Endothelial cell of umbilical vein (primary cell): Measurements from ENCODE around the gene GALNT12. TPM values are rescaled to one million over a fixed set of nuclear protein-coding genes. Genes with fewer than 3 reads are reported as not detected.

Source experiments
- BruUV-seq: library from RNA; stranded (reverse); fragments of 400-500 nt; replicated peaks from 2 replicates; lab custom pipeline; 2021; lab: Mats Ljungman, UMichigan
- CTCF ChIA-PET: fragments of 300-600, 350-600 bp; sonication (Branson Sonifier 250); formaldehyde crosslinking; loops from one replicate; lab custom pipeline; 2021; ENCODE audit warnings: antibody characterized with exemption, inconsistent platforms; lab: Charles Lee
- POLR2A ChIA-PET: fragments of 300-600, 350-600 bp; sonication (Branson Sonifier 250); formaldehyde crosslinking; loops from one replicate; lab custom pipeline; 2021; ENCODE audit warnings: antibody characterized with exemption, inconsistent platforms; lab: Charles Lee
- DNase-seq: peaks from one replicate; pipeline ENCODE4 v3.0.0-alpha.2; 2011; ENCODE audit warnings: low read depth, low spot score
- FAIRE-seq: peaks from 2 replicates; lab custom pipeline; 2011; peaks lifted over from hg19 to GRCh38; lab: Jason Lieb, UNC
- H2AFZ ChIP-seq: 2 replicates; pipeline ENCODE4 v1.6.0; 2012; ENCODE audit warnings: low read depth, low read length, control low read depth, inconsistent platforms
- H3K27ac ChIP-seq: 2 replicates; pipeline ENCODE4 v1.5.1; 2011; ENCODE audit warnings: low read depth, mild to moderate bottlenecking, control low read depth, low read length, moderate library complexity; ENCODE audit not compliant: insufficient read depth
- H3K27me3 ChIP-seq, 2 experiments: 2 replicates each; pipeline versions ENCODE4 v1.6.0 to v1.6.1; 2011; ENCODE audit warnings: low read length in 2 of 2, mixed read lengths in 1 of 2; ENCODE audit not compliant: control insufficient read depth in 2 of 2, insufficient read depth in 2 of 2
- H3K36me3 ChIP-seq, 2 experiments: 2 replicates in 1 of 2; 3 replicates in 1 of 2; pipeline ENCODE4 v1.5.1; 2011; ENCODE audit warnings: low read length in 2 of 2, mild to moderate bottlenecking in 1 of 2, moderate library complexity in 1 of 2; ENCODE audit not compliant: control insufficient read depth in 2 of 2, insufficient read depth in 2 of 2; ENCODE audit errors: extremely low read depth in 1 of 2
- H3K4me1 ChIP-seq: 3 replicates; pipeline ENCODE4 v1.5.1; 2011; ENCODE audit warnings: mild to moderate bottlenecking, low read length; ENCODE audit not compliant: control insufficient read depth, insufficient read depth; ENCODE audit errors: extremely low read depth
- H3K4me2 ChIP-seq: 2 replicates; pipeline ENCODE4 v1.6.1; 2011; ENCODE audit warnings: low read length, control low read depth, mixed read lengths; ENCODE audit not compliant: insufficient read depth
- H3K4me3 ChIP-seq, 3 experiments: fragments of 200-600 bp in 1 of 3; sonication (generic), shearing (Covaris generic) in 1 of 3; replicated peaks in 1 of 3; 2 replicates each; pipeline ENCODE4 v1.5.1; 2011 to 2016; ENCODE audit warnings: control low read depth in 3 of 3, low read length in 3 of 3, mild to moderate bottlenecking in 2 of 3, inconsistent platforms in 1 of 3, low read depth in 1 of 3, moderate library complexity in 1 of 3; ENCODE audit not compliant: insufficient read depth in 1 of 3
- H3K79me2 ChIP-seq: 2 replicates; pipeline ENCODE4 v1.6.0; 2012; ENCODE audit warnings: low read length, inconsistent platforms; ENCODE audit not compliant: control insufficient read depth, insufficient read depth
- H3K9ac ChIP-seq: replicated peaks from 2 replicates; pipeline ENCODE3; 2011; ENCODE audit warnings: low read length, control low read depth; ENCODE audit not compliant: insufficient read depth; ENCODE audit errors: extremely low read depth
- H3K9me1 ChIP-seq: replicated peaks from 3 replicates; pipeline ENCODE4 v1.6.0; 2011; ENCODE audit warnings: mild to moderate bottlenecking, low read length; ENCODE audit not compliant: control insufficient read depth, insufficient read depth; ENCODE audit errors: extremely low read depth
- H3K9me3 ChIP-seq: replicated peaks from 2 replicates; pipeline ENCODE4 v1.5.1; 2012; ENCODE audit warnings: low read length, inconsistent platforms; ENCODE audit not compliant: control insufficient read depth, insufficient read depth
- H4K20me1 ChIP-seq: replicated peaks from 2 replicates; pipeline ENCODE3; 2011; ENCODE audit warnings: mild to moderate bottlenecking, low read length; ENCODE audit not compliant: control insufficient read depth, insufficient read depth; ENCODE audit errors: extremely low read depth
- EZH2 ChIP-seq: IDR thresholded peaks from 2 replicates; pipeline ENCODE4 v1.6.1; 2012; ENCODE audit warnings: borderline replicate concordance, low read depth, mild to moderate bottlenecking, moderate library complexity, low read length, inconsistent platforms; ENCODE audit not compliant: severe bottlenecking
- FOS ChIP-seq: IDR thresholded peaks from 2 replicates; pipeline ENCODE4 v1.6.1; 2011; ENCODE audit warnings: mild to moderate bottlenecking, low read length, moderate library complexity, borderline replicate concordance; ENCODE audit not compliant: insufficient read depth
- GATA2 ChIP-seq: IDR thresholded peaks from 2 replicates; pipeline ENCODE4 v1.7.0; 2011; ENCODE audit warnings: low read depth, mild to moderate bottlenecking, moderate library complexity, mixed read lengths, low read length; ENCODE audit not compliant: insufficient read length, insufficient read depth
- JUN ChIP-seq: IDR thresholded peaks from 2 replicates; pipeline ENCODE4 v1.6.1; 2011; ENCODE audit warnings: borderline replicate concordance, low read depth; ENCODE audit not compliant: insufficient read length, insufficient read depth
- MYC ChIP-seq: IDR thresholded peaks from one replicate; pipeline ENCODE4 v1.6.1; 2011; ENCODE audit warnings: mild to moderate bottlenecking, low read depth, low read length
- POLR2A ChIP-seq: IDR thresholded peaks from 2 replicates; pipeline ENCODE4 v1.6.1; 2012; ENCODE audit warnings: low read depth, mild to moderate bottlenecking, control low read depth, low read length
- POLR2AphosphoS5 ChIP-seq: IDR thresholded peaks from 2 replicates; pipeline ENCODE4 v1.6.1; 2012; ENCODE audit warnings: low read depth, mild to moderate bottlenecking, control low read depth, low read length, moderate library complexity; ENCODE audit not compliant: insufficient read depth
- dilution Hi-C: fragments of 300-500 bp; cut with MboI; formaldehyde crosslinking; loops from one replicate; pipeline ENCODE4 v1.15.0; 2019; ENCODE audit warnings: low sequenced_read_pairs; ENCODE audit not compliant: extremely low pct_ligation_motif_present
- intact Hi-C: fragments of 100-400 bp; cut with micrococcal nuclease; formaldehyde crosslinking; loops from one replicate; pipeline ENCODE4 v1.10.0; 2022
- polyA plus RNA-seq, 4 experiments: library from polyadenylated mRNA; depleted of rRNA in 3 of 4; stranded (reverse) in 3 of 4; unstranded in 1 of 4; fragments of >200 nt; gene quantifications; 2 replicates each; pipeline versions ENCODE4 v1.2.1 to v1.2.3, GENCODE V29; 2011 to 2012; ENCODE audit warnings: missing spikeins in 1 of 4
- total RNA-seq: library from RNA; stranded (reverse); gene quantifications from 2 replicates; pipeline ENCODE4 v1.2.3, GENCODE V29; 2021
- TF ChIP-seq, protein P1 (sequence below), 2 donors: IDR thresholded peaks; 1 replicate in 1 of 2; 2 replicates in 1 of 2; pipeline ENCODE4 v1.5.1; 2011; ENCODE audit warnings: low read length in 2 of 2, mild to moderate bottlenecking in 2 of 2, moderate library complexity in 2 of 2, control low read depth in 1 of 2, inconsistent platforms in 1 of 2, low read depth in 1 of 2; ENCODE audit not compliant: insufficient read depth in 1 of 2; ENCODE audit errors: extremely low read depth in 1 of 2
- TF ChIP-seq, protein P2 (sequence below): IDR thresholded peaks from 2 replicates; pipeline ENCODE4 v1.6.1; 2011; ENCODE audit not compliant: insufficient read depth, insufficient read length

GALNT12 gene
- total and polyA plus RNA-seq, 2 donors (not counting 3 experiments of a cell fraction or from before 2014, with no cell fraction given), result 0.26 to 0.44 TPM

DNA sequence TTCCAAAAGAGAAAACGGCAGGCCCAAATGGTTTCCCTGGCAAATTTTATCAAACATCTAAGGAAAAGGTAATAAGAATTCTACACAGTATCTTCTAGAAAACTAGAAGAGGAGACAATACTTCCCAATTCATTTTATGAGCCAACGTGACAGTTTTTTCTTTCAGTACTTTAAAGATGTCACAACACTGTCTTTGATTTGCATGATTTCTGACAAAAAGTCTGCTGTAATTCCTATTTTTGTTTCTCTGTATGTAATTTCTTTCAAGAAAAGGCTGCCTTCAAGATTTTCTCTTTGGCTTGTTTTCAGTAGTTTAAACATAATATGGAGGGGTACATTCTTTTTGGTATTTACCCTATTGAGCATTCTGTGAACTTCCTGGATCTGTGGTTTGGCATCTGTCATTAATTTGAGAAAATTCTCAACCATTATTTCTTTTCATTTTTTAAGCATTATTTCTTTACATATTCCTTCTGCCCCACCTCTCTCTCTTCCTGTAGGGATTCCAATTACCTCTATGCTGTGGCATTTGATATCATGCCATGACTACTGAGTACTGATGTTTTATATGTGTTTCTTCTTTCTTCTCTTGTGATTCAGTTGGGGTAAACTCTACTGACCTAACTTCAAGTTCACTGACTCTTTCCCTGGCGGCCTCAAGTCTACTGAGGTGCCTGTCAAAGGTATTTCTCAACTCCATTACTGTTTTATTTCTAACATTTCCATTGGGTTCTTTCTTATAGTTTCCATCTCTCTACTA, 43.3 kb upstream of the GALNT12 start:
- dilution Hi-C loops, result loop anchor here (25.0 kb wide), 1 partner anchor 477 kb away; no protein-coding TSS in a partner anchor
- TF ChIP-seq POLR2A, result no peak
- TF ChIP-seq, protein P1, sequence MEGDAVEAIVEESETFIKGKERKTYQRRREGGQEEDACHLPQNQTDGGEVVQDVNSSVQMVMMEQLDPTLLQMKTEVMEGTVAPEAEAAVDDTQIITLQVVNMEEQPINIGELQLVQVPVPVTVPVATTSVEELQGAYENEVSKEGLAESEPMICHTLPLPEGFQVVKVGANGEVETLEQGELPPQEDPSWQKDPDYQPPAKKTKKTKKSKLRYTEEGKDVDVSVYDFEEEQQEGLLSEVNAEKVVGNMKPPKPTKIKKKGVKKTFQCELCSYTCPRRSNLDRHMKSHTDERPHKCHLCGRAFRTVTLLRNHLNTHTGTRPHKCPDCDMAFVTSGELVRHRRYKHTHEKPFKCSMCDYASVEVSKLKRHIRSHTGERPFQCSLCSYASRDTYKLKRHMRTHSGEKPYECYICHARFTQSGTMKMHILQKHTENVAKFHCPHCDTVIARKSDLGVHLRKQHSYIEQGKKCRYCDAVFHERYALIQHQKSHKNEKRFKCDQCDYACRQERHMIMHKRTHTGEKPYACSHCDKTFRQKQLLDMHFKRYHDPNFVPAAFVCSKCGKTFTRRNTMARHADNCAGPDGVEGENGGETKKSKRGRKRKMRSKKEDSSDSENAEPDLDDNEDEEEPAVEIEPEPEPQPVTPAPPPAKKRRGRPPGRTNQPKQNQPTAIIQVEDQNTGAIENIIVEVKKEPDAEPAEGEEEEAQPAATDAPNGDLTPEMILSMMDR (IDR thresholded peaks at IDR 0.05; ENCODE audit: extremely low read depth in 1 of 2, insufficient read depth in 1 of 2, low read depth in 1 of 2, low read length in 2 of 2), result no peak
- TF ChIP-seq JUN, result no peak
- no peak for TF ChIP-seq MYC
- TF ChIP-seq FOS, result no peak
- TF ChIP-seq EZH2, result no peak
- TF ChIP-seq, protein P2, sequence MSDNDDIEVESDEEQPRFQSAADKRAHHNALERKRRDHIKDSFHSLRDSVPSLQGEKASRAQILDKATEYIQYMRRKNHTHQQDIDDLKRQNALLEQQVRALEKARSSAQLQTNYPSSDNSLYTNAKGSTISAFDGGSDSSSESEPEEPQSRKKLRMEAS, result no peak
- TF ChIP-seq POLR2AphosphoS5, result no peak
- TF ChIP-seq GATA2, result no peak
- H3K4me2 ChIP-seq, result no peak overlapping the region
- no peak overlapping the region for H3K9ac ChIP-seq
- H4K20me1 ChIP-seq, result no peaks in the 10 kb centered on the region
- FAIRE-seq (no peak), DNase-seq (no peak)
- no peaks in the 10 kb centered on the region for H3K79me2 ChIP-seq
- H3K36me3 ChIP-seq, result peaks cover 0 to 11% of the 10 kb centered on the region in 2 experiments
- H3K27me3 ChIP-seq, result no peaks in the 10 kb centered on the region
- H2AFZ ChIP-seq, result no peak overlapping the region
- ChIA-PET CTCF (no interaction called here), POLR2A (no interaction called here)
- intact Hi-C loops, result loop anchor here (1.0 kb wide), 1 partner anchor 28 kb away; no protein-coding TSS in a partner anchor
- H3K4me1 ChIP-seq, result no peaks in the 10 kb centered on the region
- BruUV-seq, result no TSS peak
- no peaks in the 10 kb centered on the region for H3K9me3 ChIP-seq
- H3K27ac ChIP-seq, result no peak overlapping the region
- no peaks in the 10 kb centered on the region for H3K9me1 ChIP-seq
- H3K4me3 ChIP-seq, result no peak overlapping the region
